Mucosa of gallbladder (tissue), 1 donor: ENCODE measurements around the gene SLC39A9. TPM values are rescaled to one million over a fixed set of nuclear protein-coding genes. Genes with fewer than 3 reads are reported as not detected.
"Not testable (repeated sequence)": the region's sequence is repeated elsewhere in the genome, so short reads cannot be mapped to it uniquely, and the experiment has no call there.

ENCODE experiments used
- DNase-seq: peaks from one replicate; pipeline ENCODE4 v3.0.0-alpha.2; 2020; ENCODE audit warnings: low spot score
- total RNA-seq: library from RNA; stranded (reverse); gene quantifications from one replicate; pipeline ENCODE4 v1.2.1, GENCODE V29; 2021
- donor health status: DM: no; HTN: no; CAD: no.

SLC39A9 gene
- total RNA-seq, 1 donor from 2014 or later, result 71.2 TPM

DNA sequence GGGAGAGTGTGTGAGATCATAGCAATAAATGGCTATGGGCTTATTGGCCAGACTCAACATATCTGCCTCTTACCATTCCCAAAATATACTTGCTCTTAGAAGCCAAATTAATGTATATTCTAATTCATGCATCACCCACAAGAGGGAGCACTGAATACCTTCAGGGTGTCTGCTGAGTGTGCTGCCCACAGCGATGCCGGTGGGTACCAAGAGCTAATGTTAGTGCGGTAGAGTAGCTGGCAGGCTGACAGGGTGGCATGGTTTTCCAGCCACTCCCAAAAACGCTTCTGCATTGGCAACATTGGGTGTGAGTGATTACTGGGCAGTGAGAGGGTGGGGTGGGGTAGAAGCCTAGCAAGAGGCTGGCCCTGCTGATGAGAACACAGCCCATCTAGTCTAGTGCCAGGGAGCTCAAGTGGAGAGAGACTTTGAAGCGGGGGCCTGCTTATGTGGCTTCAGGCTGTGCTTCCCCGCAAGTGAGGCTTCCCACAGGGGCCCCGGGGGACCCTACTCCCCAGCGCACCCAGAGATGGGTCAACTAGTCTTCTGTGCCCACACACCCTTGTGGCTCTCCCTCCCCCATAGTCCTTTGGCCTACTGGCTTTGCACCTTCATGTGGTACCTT, 76.8 kb downstream of the SLC39A9 start:
- DNase-seq, result no peak

GRCh38 chr14:69476824-69477450, 78.4 kb downstream of the SLC39A9 start:
- DNase-seq, result not testable (repeated sequence)

DNA sequence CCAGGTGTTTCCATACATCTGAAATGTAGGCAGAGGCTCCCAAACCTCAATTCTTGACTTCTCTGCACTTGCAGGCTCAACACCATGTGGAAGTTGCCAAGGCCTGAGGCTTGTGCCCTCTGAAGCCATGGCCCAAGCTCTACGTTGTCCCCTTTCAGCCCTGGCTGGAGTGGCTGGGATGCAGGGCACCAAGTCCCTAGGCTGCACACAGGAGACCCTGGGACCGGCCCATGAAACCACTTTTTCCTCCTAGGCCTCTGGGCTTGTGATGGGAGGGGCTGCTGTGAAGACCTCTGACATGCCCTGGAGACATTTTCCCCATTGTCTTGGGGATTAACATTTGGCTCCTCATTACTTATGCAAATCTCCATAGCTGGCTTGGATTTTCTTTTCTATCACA, 79.6 kb downstream of the SLC39A9 start:
- DNase-seq, result not testable (repeated sequence)

GRCh38 chr14:69479696-69480095, 81.2 kb downstream of the SLC39A9 start:
- no peak for DNase-seq

DNA sequence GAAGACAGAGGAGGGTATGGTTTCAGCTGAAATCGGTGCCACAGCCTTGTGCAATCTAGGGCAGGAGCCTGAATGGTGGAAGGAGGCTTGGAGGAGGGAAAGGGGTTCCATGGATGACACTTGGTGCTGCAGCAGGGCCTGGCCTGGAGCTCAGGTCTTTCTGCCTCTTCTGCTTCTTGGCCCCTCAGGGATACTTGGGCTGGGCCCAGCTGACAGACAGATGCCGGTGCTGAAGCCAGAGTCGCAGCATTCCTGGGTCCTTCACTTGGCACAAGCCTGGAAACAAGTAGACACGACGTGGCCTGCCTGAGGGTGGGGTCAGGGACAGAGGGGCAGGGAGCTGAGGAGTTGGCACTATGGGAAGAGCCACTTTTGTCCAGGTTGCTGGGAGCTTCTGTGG, 81.6 kb downstream of the SLC39A9 start:
- no peak for DNase-seq

DNA sequence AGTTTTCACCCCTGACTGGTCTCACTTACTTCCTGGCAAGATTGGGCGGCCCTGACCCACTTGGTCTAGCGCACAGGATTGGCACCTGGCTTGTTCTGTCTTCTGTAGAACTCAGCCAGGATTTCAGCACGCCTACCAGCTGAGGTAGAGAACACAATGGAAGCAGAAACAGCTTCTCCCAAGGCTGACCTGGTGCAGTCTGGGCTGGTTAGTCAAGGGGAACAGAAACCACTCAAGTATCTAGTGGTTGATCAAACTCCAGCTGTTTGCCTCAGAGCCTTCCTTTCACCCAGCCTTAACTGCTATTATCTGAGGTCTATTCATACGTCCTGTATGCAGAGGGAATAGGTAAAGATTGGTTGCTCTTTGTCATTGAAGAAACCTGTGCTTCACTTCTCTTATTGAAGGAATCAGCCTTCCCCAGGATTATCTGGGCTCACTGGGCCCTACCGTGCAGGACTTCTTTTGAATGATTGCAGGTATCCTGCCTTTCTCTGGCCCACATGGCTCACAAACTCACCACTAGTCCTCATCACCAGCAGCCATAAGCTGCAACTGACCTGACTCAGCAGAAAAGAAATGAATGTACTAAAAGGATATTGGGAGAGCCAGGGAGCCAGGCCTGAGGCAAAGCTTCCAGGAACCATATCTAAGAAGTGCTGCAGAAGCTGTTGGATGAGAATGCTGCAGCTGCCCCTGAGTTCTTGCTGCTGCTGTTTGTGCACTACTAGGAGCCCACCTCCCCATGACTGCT, 83.5 kb downstream of the SLC39A9 start:
- DNase-seq, result no peak

DNA sequence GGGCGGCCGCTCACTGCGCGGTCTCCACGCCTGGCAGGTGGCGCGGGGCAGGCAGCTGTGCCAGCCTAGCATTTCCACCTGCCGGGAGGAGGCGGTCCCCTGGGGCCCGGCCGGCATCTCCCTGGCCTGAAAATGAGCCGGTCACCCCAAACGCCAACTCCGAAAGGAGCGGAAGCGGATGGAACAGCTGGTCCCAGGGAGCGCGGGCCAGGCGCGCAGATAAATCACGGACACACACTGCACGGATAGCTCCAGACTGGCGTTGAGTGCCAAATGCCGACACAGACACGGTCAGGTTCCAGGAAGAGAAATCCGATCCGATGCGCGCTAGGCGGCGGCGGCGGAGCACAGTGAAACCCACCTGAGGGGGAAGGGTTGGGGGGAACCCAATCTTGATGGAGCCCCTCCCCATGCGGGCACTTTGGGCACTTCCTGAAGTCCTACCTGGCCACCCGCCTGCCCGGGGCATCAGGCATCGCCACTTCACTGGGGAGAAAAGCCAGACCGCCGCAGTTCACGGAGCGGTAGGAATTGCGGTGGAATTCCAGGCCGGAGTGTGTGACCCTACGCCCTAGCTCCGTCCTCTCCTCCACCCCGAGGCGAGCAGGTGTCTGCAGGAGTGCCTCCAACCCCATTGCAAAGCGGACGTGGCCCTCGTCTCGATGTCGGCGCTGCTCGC, 85.4 kb downstream of the SLC39A9 start:
- DNase-seq, result no peak

DNA sequence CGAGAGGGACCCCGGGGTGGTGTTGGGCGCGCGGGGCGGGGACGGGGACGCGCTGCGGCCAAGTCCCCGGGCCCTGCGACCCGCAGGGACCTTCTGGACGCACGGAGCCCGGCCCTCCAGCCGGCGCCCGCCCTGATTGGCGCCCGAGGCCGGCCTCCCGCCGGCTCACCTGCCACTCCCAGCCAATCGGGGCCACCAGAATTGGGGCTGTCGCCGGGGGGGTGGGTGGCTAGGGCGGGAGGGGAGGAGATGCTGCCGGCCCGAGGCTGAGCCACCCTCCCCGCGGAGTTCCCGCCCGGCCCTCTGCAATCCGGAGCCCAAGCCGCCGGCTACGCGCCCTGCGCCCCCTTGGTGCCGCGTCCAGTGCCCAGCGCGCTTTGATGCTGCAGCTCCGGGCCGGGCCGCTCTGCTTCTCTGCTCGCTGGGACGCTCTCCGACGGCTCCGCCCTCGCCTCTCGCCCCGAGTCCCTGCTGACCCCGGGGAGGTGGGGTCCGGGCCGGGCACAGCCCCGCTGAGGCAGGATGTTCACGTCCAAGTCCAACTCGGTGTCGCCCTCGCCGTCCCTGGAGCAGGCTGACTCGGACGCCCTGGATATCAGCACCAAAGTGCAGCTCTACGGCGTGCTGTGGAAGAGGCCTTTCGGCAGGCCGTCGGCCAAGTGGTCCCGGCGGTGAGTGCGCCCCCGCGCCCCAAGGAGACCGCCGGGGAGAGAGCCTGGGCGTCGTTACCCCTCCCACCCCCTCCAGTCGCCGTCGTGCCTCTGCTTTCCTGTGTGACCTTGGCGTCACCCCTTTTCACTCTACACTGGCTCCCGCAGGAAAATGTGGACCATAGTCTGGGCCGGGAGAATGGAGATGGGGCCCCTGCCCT, 86.2 kb downstream of the SLC39A9 start, which contains the start of gene PLEKHD1:
PLEKHD1 (plus strand) TSS at position 285 of the 871 bp plus-strand sequence; CDS start at position 523, 238 bp downstream.
- no peak for DNase-seq

- DNase-seq, result no peak
These were observed 86.8 kb downstream of the SLC39A9 start for GRCh38 chr14:69485315-69485660.

DNA sequence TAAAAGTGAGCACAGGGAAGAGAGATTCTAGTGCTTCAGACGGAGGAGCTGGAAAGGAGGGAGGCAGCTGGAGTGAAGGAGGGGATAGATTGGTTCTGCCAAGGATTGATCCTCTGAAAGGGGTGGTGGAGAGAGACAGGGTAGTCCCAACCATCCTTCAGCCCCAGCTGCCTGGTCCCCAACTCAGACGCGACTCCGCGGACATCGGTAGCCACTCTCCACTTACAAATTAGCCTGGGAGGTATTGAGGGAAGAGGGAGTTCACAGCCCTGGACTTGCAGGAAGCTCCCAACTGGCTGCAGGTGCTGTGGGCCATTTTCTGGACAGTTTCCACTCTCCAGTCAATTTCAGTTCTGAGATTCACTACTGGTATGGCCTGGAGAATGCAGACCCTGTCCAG, 87.2 kb downstream of the SLC39A9 start:
- no peak for DNase-seq

DNA sequence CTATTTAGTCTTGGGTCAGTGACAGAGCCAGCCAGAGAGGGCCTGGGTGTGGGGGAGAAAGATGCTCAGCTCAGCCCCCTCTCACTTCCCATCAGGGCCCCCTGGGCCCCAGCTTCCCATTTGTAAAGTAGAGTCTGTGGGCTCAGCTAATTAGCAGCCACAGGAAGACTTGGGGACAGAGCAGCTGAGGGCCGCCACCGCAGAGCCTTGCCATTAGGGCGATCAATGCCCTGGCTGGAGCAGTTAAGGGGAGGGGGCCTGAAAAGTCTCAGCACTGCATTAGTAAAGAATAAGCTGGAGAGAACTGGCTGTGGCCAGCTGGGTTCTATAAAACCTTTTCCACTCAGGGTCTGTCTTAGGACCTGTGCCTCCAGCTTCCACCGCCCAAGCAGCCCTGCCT, 88.7 kb downstream of the SLC39A9 start:
- DNase-seq, result no peak

GRCh38 chr14:69487771-69488170, 89.3 kb downstream of the SLC39A9 start:
- no peak for DNase-seq

GRCh38 chr14:69489495-69489894, 91.0 kb downstream of the SLC39A9 start:
- no peak for DNase-seq

DNA sequence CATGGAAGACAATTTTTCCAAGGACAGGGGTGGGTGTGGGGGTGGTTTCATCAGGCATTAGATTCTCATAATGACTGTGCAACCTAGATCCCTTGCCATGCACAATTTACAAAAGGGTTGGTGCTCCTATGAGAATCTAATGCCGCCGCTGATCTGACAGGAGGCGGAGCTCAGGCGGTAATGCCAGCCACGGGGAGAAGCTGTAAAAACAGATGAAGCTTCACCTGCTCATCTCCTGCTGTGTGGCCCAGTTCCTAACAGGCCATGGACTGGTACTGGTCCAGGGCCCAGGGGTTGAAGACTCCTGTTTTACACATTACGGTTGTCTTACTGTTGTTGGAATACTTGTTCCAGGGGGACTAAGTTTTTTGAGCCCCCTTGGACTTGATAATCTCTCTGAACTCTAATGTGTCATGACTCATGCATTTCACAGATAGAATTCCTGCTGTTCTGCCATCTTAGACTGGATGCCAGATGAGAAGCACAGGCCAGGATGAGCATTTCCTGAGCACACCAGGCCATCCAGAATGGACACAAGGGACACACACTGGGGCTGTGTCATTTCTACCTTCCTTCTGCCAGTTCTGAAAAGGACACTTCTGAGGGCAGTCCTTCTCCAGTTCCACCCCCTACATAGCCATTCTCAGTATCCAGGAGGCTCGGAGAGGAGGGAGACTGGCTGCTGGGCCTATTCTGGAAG, 91.9 kb downstream of the SLC39A9 start:
- DNase-seq, result no peak

DNA sequence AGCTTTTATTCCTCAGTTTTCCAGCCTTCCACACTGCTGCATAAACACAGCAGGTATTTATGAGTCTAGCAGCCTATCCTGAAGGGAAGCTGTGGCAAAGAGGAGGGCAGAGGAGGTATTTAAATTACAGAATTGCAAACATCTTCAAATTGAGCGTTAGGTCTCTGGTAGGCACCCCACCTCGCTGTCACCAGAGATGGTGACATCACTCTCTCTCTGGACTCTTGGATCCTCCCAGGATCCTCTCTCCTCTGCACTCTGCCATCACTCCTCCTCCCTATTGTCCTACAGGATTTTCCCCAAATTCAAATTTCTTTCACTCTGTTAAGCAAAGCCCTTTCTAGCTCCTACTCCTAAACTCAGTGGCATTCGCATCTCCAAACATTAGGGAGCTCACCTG, 92.7 kb downstream of the SLC39A9 start:
- no peak for DNase-seq

GRCh38 chr14:69493038-69493437, 94.5 kb downstream of the SLC39A9 start:
- no peak for DNase-seq

DNA sequence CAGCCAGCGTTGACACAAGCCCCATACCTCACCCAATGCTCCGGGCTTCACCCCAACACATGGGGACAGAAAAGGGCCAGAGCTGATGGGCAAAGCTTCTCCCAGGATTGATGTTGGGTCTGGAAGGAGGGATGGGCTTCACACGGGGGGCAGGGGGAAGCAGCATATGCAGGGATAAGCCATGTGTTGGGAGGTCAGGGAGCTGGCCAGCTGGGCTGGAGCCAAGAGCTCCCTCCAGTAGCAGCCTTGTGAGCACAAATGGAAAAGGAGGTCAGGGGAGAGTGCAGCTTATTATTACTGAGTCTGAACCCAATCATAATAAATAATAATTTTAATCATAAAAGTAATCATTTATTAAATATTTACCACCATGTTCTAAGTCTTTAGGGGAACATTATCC, 95.3 kb downstream of the SLC39A9 start:
- DNase-seq, result no peak

- DNase-seq, result no peak
These were observed 96.9 kb downstream of the SLC39A9 start for GRCh38 chr14:69495341-69495921.

- not testable (repeated sequence) for DNase-seq
These were observed 99.4 kb downstream of the SLC39A9 start for GRCh38 chr14:69497866-69498265.

- not testable (repeated sequence) for DNase-seq
These were observed 99.8 kb downstream of the SLC39A9 start for GRCh38 chr14:69498286-69498685.
